Esophagus muscularis mucosa (tissue), 4 donors: ENCODE measurements around the gene ZNF366.

Experiments used
- CTCF ChIP-seq, 3 experiments: fragments of 200-600 bp in 2 of 3; fragments of 450-650 bp in 1 of 3; sonication (generic) in 2 of 3; IDR thresholded peaks; one replicate each; pipeline ENCODE4 v1.5.1; 2017 to 2019; ENCODE audit warnings: antibody characterized with exemption in 3 of 3, mild to moderate bottlenecking in 2 of 3, moderate library complexity in 1 of 3
- EP300 ChIP-seq: sonication (generic); formaldehyde crosslinking; IDR thresholded peaks from one replicate; pipeline ENCODE4 v1.6.1; 2017; ENCODE audit warnings: antibody characterized with exemption
- POLR2A ChIP-seq: fragments of 450-650 bp; IDR thresholded peaks from one replicate; pipeline ENCODE4 v1.6.1; 2017; ENCODE audit warnings: antibody characterized with exemption, moderate library complexity, mild to moderate bottlenecking, low read depth
- POLR2AphosphoS5 ChIP-seq, 2 donors: sonication (generic); formaldehyde crosslinking; IDR thresholded peaks; one replicate each; pipeline ENCODE4 v1.6.1; 2017; ENCODE audit warnings: antibody characterized with exemption in 2 of 2

GRCh38 chr5:72523960-72524582, 16.9 kb upstream of the ZNF366 start:
- TF ChIP-seq CTCF (IDR thresholded peaks at IDR 0.05) (peak; percentile 56 to 65 (median 62)), POLR2A (no peak), EP300 (no peak), POLR2AphosphoS5 (IDR thresholded peaks at IDR 0.05) (no peak)
